Liver (tissue), 9 donors: ENCODE data around the gene KRIT1. TPM values are rescaled to one million over a fixed set of nuclear protein-coding genes. Genes with fewer than 3 reads are reported as not detected.

Experiments used
- DNase-seq: peaks from one replicate; pipeline ENCODE4 v3.0.0-alpha.2; 2017; ENCODE audit warnings: low spot score
- H3K27ac ChIP-seq, 2 donors: one replicate each; pipeline ENCODE4 v1.7.0; 2013; ENCODE audit warnings: inconsistent platforms in 2 of 2, low read length in 2 of 2, control low read depth in 1 of 2, low read depth in 1 of 2, mild to moderate bottlenecking in 1 of 2
- H3K27me3 ChIP-seq, 4 donors: one replicate each; pipeline versions ENCODE4 v1.6.1 to v1.7.0; 2013; ENCODE audit warnings: low read length in 3 of 4, inconsistent platforms in 1 of 4, mild to moderate bottlenecking in 1 of 4, moderate library complexity in 1 of 4; ENCODE audit not compliant: control insufficient read depth in 4 of 4, insufficient read depth in 4 of 4
- H3K36me3 ChIP-seq, 4 donors: one replicate each; pipeline versions ENCODE4 v1.6.1 to v1.7.0; 2013; ENCODE audit warnings: low read length in 3 of 4, mild to moderate bottlenecking in 3 of 4, low read depth in 1 of 4, moderate library complexity in 1 of 4; ENCODE audit not compliant: control insufficient read depth in 4 of 4, insufficient read depth in 3 of 4
- H3K4me1 ChIP-seq, 4 donors: one replicate each; pipeline versions ENCODE4 v1.6.1 to v1.7.0; 2013; ENCODE audit warnings: low read length in 3 of 4, mild to moderate bottlenecking in 3 of 4, moderate library complexity in 1 of 4; ENCODE audit not compliant: control insufficient read depth in 4 of 4, insufficient read depth in 4 of 4
- H3K4me3 ChIP-seq, 3 donors: one replicate each; pipeline versions ENCODE4 v1.6.1 to v1.7.0; 2013; ENCODE audit warnings: low read length in 3 of 3, control low read depth in 1 of 3, low read depth in 1 of 3, mild to moderate bottlenecking in 1 of 3
- H3K9ac ChIP-seq, 2 donors: one replicate each; pipeline ENCODE4 v1.7.0; 2013; ENCODE audit warnings: low read length in 2 of 2, mild to moderate bottlenecking in 2 of 2, moderate library complexity in 2 of 2, control low read depth in 1 of 2, low read depth in 1 of 2
- H3K9me3 ChIP-seq, 4 donors: one replicate each; pipeline versions ENCODE4 v1.6.1 to v1.7.0; 2013; ENCODE audit warnings: low read length in 3 of 4; ENCODE audit not compliant: control insufficient read depth in 4 of 4
- EGR1 ChIP-seq, 2 donors: IDR thresholded peaks; 2 replicates each; pipeline ENCODE4 v1.6.1; 2016 to 2018; ENCODE audit warnings: antibody characterized with exemption in 2 of 2, low read depth in 2 of 2
- FOXA1 ChIP-seq: IDR thresholded peaks from 2 replicates; pipeline ENCODE4 v1.6.1; 2016; ENCODE audit warnings: antibody characterized with exemption
- FOXA2 ChIP-seq: IDR thresholded peaks from 2 replicates; pipeline ENCODE4 v1.6.1; 2016; ENCODE audit warnings: antibody characterized with exemption
- HNF4A ChIP-seq, 2 donors: conservative IDR thresholded peaks; 2 replicates each; pipeline ENCODE4 v1.6.1; 2016; ENCODE audit warnings: antibody characterized with exemption in 2 of 2, mild to moderate bottlenecking in 2 of 2
- HNF4G ChIP-seq: IDR thresholded peaks from 2 replicates; pipeline ENCODE4 v1.6.1; 2016; ENCODE audit warnings: antibody characterized with exemption
- JUND ChIP-seq, 2 donors: IDR thresholded peaks; 2 replicates each; pipeline ENCODE4 v1.6.1; 2016; ENCODE audit warnings: antibody characterized with exemption in 2 of 2
- NR2F2 ChIP-seq: IDR thresholded peaks from 2 replicates; pipeline ENCODE4 v1.6.1; 2016; ENCODE audit warnings: antibody characterized with exemption
- RAD21 ChIP-seq, 2 donors: IDR thresholded peaks; 2 replicates each; pipeline ENCODE4 v1.6.1; 2016; ENCODE audit warnings: antibody characterized with exemption in 2 of 2, mild to moderate bottlenecking in 2 of 2
- RXRA ChIP-seq, 2 donors: IDR thresholded peaks; 2 replicates each; pipeline ENCODE4 v1.6.1; 2017 to 2018; ENCODE audit warnings: antibody characterized with exemption in 2 of 2, mild to moderate bottlenecking in 1 of 2
- SP1 ChIP-seq: IDR thresholded peaks from 2 replicates; pipeline ENCODE4 v1.6.1; 2018; ENCODE audit warnings: antibody characterized with exemption, mild to moderate bottlenecking
- TAF1 ChIP-seq: conservative IDR thresholded peaks from 2 replicates; pipeline ENCODE4 v1.6.1; 2016; ENCODE audit warnings: antibody characterized with exemption, mild to moderate bottlenecking
- YY1 ChIP-seq: IDR thresholded peaks from 2 replicates; pipeline ENCODE4 v1.6.1; 2016; ENCODE audit warnings: antibody characterized with exemption, mild to moderate bottlenecking
- ZBTB33 ChIP-seq: IDR thresholded peaks from 2 replicates; pipeline ENCODE4 v1.6.1; 2016; ENCODE audit warnings: antibody characterized with exemption
- WGBS: extraction: QIAGEN DNeasy Blood & Tissue Kit; methylation state at CpG from one replicate; pipeline ENCODE4 v1.1.7; 2013; 5-methylcytosine and 5-hydroxymethylcytosine counted together
- polyA plus RNA-seq, 2 donors: library from polyadenylated mRNA; stranded (reverse) in 1 of 2; unstranded in 1 of 2; fragments of 200-250 nt in 1 of 2; fragments of >200 nt in 1 of 2; fragmentation: Nextera tagmentation in 1 of 2; extraction: Ambion mirVana in 1 of 2; gene quantifications; one replicate each; pipeline versions ENCODE4 v1.2.1 to v1.2.3, GENCODE V29; 2013 to 2015
- total RNA-seq, 2 donors: library from RNA; depleted of rRNA; stranded (reverse); fragments of >200 nt; gene quantifications; one replicate each; pipeline ENCODE4 v1.2.3, GENCODE V29; 2014
- TF ChIP-seq, protein P1 (sequence below): fragments of 150-350 bp; IDR thresholded peaks from 2 replicates; pipeline ENCODE4 v1.5.1; 2017; ENCODE audit warnings: improper control_type of control experiment, low read depth, low read length; ENCODE audit not compliant: missing input control
- TF ChIP-seq, protein P2 (sequence below): IDR thresholded peaks from 2 replicates; pipeline ENCODE4 v1.6.1; 2016; ENCODE audit warnings: antibody characterized with exemption
- TF ChIP-seq, protein P3 (sequence below): IDR thresholded peaks from 2 replicates; pipeline ENCODE4 v1.6.1; 2016; ENCODE audit warnings: antibody characterized with exemption
- TF ChIP-seq, protein P4 (sequence below): IDR thresholded peaks from 2 replicates; pipeline ENCODE4 v1.6.1; 2016; ENCODE audit warnings: antibody characterized with exemption, mild to moderate bottlenecking
- donor health status: healthy.
- donor health status: healthy.
- donor health status: healthy.
- donor health status: healthy.
- donor health status: healthy.

The KRIT1 gene
- total and polyA plus RNA-seq, 4 donors, result 8.0 to 48.4 (median 23.9) TPM

GRCh38 chr7:92259610-92260247 lies 14.0 kb upstream of the KRIT1 start:
- DNase-seq, result no peak
- WGBS, result 92% methylated on average over 2 of the region's 2 CpGs
- peaks cover 0 to 2% (median 0%) of the 10 kb centered on the region in 4 donors for H3K36me3 ChIP-seq
- H3K4me3 ChIP-seq, result no peak overlapping the region
- TF ChIP-seq, protein P1, sequence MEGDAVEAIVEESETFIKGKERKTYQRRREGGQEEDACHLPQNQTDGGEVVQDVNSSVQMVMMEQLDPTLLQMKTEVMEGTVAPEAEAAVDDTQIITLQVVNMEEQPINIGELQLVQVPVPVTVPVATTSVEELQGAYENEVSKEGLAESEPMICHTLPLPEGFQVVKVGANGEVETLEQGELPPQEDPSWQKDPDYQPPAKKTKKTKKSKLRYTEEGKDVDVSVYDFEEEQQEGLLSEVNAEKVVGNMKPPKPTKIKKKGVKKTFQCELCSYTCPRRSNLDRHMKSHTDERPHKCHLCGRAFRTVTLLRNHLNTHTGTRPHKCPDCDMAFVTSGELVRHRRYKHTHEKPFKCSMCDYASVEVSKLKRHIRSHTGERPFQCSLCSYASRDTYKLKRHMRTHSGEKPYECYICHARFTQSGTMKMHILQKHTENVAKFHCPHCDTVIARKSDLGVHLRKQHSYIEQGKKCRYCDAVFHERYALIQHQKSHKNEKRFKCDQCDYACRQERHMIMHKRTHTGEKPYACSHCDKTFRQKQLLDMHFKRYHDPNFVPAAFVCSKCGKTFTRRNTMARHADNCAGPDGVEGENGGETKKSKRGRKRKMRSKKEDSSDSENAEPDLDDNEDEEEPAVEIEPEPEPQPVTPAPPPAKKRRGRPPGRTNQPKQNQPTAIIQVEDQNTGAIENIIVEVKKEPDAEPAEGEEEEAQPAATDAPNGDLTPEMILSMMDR, result no peak
- TF ChIP-seq ZBTB33 (no peak), JUND (IDR thresholded peaks at IDR 0.05) (no peak), TAF1 (no peak), HNF4A (conservative IDR thresholded peaks at IDR 0.05) (no peak), RXRA (IDR thresholded peaks at IDR 0.05) (no peak), RAD21 (IDR thresholded peaks at IDR 0.05) (no peak), HNF4G (no peak), FOXA2 (no peak)
- TF ChIP-seq, protein P2, sequence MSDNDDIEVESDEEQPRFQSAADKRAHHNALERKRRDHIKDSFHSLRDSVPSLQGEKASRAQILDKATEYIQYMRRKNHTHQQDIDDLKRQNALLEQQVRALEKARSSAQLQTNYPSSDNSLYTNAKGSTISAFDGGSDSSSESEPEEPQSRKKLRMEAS, result no peak
- TF ChIP-seq, protein P3, sequence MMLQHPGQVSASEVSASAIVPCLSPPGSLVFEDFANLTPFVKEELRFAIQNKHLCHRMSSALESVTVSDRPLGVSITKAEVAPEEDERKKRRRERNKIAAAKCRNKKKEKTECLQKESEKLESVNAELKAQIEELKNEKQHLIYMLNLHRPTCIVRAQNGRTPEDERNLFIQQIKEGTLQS, result no peak
- H3K9ac ChIP-seq, result no peak overlapping the region
- H3K9me3 ChIP-seq, result no peaks in the 10 kb centered on the region
- H3K27ac ChIP-seq, result no peak overlapping the region
- H3K27me3 ChIP-seq, result no peaks in the 10 kb centered on the region
- no peaks in the 10 kb centered on the region for H3K4me1 ChIP-seq

- no peaks in the 10 kb centered on the region for H3K4me1 ChIP-seq
- DNase-seq, result no peak
- 97% methylated on average over 4 of the region's 4 CpGs for WGBS
- no peak overlapping the region for H3K4me3 ChIP-seq
- no peak overlapping the region for H3K9ac ChIP-seq
- peaks cover 0 to 2% (median 0%) of the 10 kb centered on the region in 4 donors for H3K36me3 ChIP-seq
- no peaks in the 10 kb centered on the region for H3K9me3 ChIP-seq
- no peak overlapping the region for H3K27ac ChIP-seq
- H3K27me3 ChIP-seq, result no peaks in the 10 kb centered on the region
- TF ChIP-seq NR2F2, result no peak
- no peak for TF ChIP-seq FOXA1
- TF ChIP-seq TAF1, result no peak
- TF ChIP-seq YY1, result no peak
- TF ChIP-seq, protein P4, sequence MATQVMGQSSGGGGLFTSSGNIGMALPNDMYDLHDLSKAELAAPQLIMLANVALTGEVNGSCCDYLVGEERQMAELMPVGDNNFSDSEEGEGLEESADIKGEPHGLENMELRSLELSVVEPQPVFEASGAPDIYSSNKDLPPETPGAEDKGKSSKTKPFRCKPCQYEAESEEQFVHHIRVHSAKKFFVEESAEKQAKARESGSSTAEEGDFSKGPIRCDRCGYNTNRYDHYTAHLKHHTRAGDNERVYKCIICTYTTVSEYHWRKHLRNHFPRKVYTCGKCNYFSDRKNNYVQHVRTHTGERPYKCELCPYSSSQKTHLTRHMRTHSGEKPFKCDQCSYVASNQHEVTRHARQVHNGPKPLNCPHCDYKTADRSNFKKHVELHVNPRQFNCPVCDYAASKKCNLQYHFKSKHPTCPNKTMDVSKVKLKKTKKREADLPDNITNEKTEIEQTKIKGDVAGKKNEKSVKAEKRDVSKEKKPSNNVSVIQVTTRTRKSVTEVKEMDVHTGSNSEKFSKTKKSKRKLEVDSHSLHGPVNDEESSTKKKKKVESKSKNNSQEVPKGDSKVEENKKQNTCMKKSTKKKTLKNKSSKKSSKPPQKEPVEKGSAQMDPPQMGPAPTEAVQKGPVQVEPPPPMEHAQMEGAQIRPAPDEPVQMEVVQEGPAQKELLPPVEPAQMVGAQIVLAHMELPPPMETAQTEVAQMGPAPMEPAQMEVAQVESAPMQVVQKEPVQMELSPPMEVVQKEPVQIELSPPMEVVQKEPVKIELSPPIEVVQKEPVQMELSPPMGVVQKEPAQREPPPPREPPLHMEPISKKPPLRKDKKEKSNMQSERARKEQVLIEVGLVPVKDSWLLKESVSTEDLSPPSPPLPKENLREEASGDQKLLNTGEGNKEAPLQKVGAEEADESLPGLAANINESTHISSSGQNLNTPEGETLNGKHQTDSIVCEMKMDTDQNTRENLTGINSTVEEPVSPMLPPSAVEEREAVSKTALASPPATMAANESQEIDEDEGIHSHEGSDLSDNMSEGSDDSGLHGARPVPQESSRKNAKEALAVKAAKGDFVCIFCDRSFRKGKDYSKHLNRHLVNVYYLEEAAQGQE, result no peak
- TF ChIP-seq, protein P3, result no peak
- no peak for TF ChIP-seq RAD21 (IDR thresholded peaks at IDR 0.05)
- TF ChIP-seq EGR1 (IDR thresholded peaks at IDR 0.05; ENCODE audit: low read depth in 2 of 2), result no peak
- no peak for TF ChIP-seq ZBTB33
- TF ChIP-seq, protein P1, result no peak
- TF ChIP-seq RXRA (IDR thresholded peaks at IDR 0.05), result no peak
- no peak for TF ChIP-seq SP1
- no peak for TF ChIP-seq JUND (IDR thresholded peaks at IDR 0.05)
- TF ChIP-seq HNF4G, result no peak
These were observed 13.3 kb upstream of the KRIT1 start for GRCh38 chr7:92259062-92259461.
